GM12878 (cell line): ENCODE data around the gene CDK5R1. TPM values are rescaled to one million over a fixed set of nuclear protein-coding genes. Genes with fewer than 3 reads are reported as not detected.
A peak's percentile ranks its signal among the peaks of the same experiment; 100 is the strongest.

Source experiments
- ATAC-seq: fragments of 200-7000 bp; cut with Tn5 transposase; 3 replicates; pipeline ENCODE4 v1.9.1; 2020; ENCODE audit warnings: mild to moderate bottlenecking, moderate library complexity
- BruUV-seq: library from RNA; stranded (reverse); fragments of 400-500 nt; replicated peaks from 2 replicates; lab custom pipeline; 2021; lab: Mats Ljungman, UMichigan
- CTCF ChIA-PET: fragments of 300-600 bp; sonication (Branson Sonifier 250); formaldehyde crosslinking; extraction: SDS; loops from one replicate; lab custom pipeline; 2021; ENCODE audit warnings: inconsistent platforms; lab: Yijun Ruan, JAX
- POLR2A ChIA-PET: fragments of 350-600 bp; formaldehyde crosslinking; extraction: SDS; loops from one replicate; lab custom pipeline; 2021; ENCODE audit warnings: inconsistent platforms; lab: Charles Lee
- RAD21 ChIA-PET: fragments of 300-600 bp; sonication (Branson Sonifier 250); formaldehyde crosslinking; loops from one replicate; lab custom pipeline; 2023; ENCODE audit warnings: antibody characterized with exemption; ENCODE audit not compliant: unreplicated experiment; lab: Charles Lee
- SMC1A ChIA-PET: fragments of 300-600 bp; sonication (Branson Sonifier 250); formaldehyde crosslinking; loops from one replicate; lab custom pipeline; 2023; ENCODE audit not compliant: unreplicated experiment, uncharacterized antibody; lab: Charles Lee
- DNase-seq: peaks from one replicate; pipeline ENCODE4 v3.0.0-alpha.2; 2011; ENCODE audit warnings: low read depth, low spot score
- FAIRE-seq: peaks from 3 replicates; lab custom pipeline; 2011; peaks lifted over from hg19 to GRCh38; lab: Jason Lieb, UNC
- H2AFZ ChIP-seq: 2 replicates; pipeline ENCODE4 v1.6.0; 2011; ENCODE audit warnings: low read depth, low read length, control low read depth; ENCODE audit not compliant: control insufficient read depth
- H3K27ac ChIP-seq: 2 replicates; pipeline ENCODE4 v1.5.1; 2011; ENCODE audit warnings: control low read depth; ENCODE audit not compliant: control insufficient read depth, insufficient read depth
- H3K27me3 ChIP-seq, 2 experiments: replicated peaks in 1 of 2; 2 replicates each; pipeline versions ENCODE4 v1.6.0 to v1.6.1; 2011; ENCODE audit warnings: low read length in 1 of 2; ENCODE audit not compliant: control insufficient read depth in 2 of 2, insufficient read depth in 2 of 2
- H3K36me3 ChIP-seq, 2 experiments: 2 replicates each; pipeline ENCODE4 v1.5.1; 2011; ENCODE audit warnings: low read length in 1 of 2; ENCODE audit not compliant: control insufficient read depth in 2 of 2, insufficient read depth in 2 of 2
- H3K4me1 ChIP-seq: 2 replicates; pipeline ENCODE4 v1.6.1; 2011; ENCODE audit warnings: mild to moderate bottlenecking, low read length, moderate library complexity, mixed read lengths; ENCODE audit not compliant: control insufficient read depth, insufficient read depth
- H3K4me2 ChIP-seq: 2 replicates; pipeline ENCODE4 v1.6.0; 2011; ENCODE audit warnings: control low read depth; ENCODE audit not compliant: control insufficient read depth, insufficient read depth
- H3K4me3 ChIP-seq: fragments of 200-600 bp; sonication (generic); 2 replicates; pipeline ENCODE4 v1.5.1; 2016
- H3K79me2 ChIP-seq: 2 replicates; pipeline ENCODE4 v1.6.0; 2011; ENCODE audit warnings: low read length; ENCODE audit not compliant: control insufficient read depth, insufficient read depth
- H3K9ac ChIP-seq: 2 replicates; pipeline ENCODE4 v1.8.0; 2011; ENCODE audit warnings: low read length, control low read depth, mixed read lengths; ENCODE audit not compliant: control insufficient read depth, insufficient read depth
- H3K9me3 ChIP-seq: replicated peaks from 3 replicates; pipeline ENCODE4 v1.5.1; 2011; ENCODE audit warnings: mild to moderate bottlenecking, low read length; ENCODE audit not compliant: control insufficient read depth, insufficient read depth
- H4K20me1 ChIP-seq: 2 replicates; pipeline ENCODE4 v1.6.0; 2011; ENCODE audit not compliant: control insufficient read depth, insufficient read depth
- BHLHE40 ChIP-seq, 2 experiments: fragments of 450-650 bp in 1 of 2; IDR thresholded peaks; 2 replicates each; pipeline ENCODE4 v1.6.1; 2011 to 2017; ENCODE audit warnings: low read depth in 2 of 2, borderline replicate concordance in 1 of 2, improper control_type of control experiment in 1 of 2, low read length in 1 of 2, mild to moderate bottlenecking in 1 of 2
- CHD2 ChIP-seq: IDR thresholded peaks from 2 replicates; pipeline ENCODE4 v1.6.1; 2011; ENCODE audit warnings: low read depth, low read length, improper control_type of control experiment, borderline replicate concordance
- CREB1 ChIP-seq: IDR thresholded peaks from 2 replicates; pipeline ENCODE4 v1.6.1; 2012; ENCODE audit warnings: low read depth, mild to moderate bottlenecking, inconsistent platforms
- MEF2A ChIP-seq: IDR thresholded peaks from 2 replicates; pipeline ENCODE4 v1.6.1; 2011; ENCODE audit warnings: low read depth, mild to moderate bottlenecking, low read length, moderate library complexity; ENCODE audit not compliant: insufficient read depth
- MXI1 ChIP-seq: fragments of 150-350 bp; IDR thresholded peaks from 2 replicates; pipeline ENCODE4 v1.6.1; 2011; ENCODE audit warnings: low read depth, mild to moderate bottlenecking, inconsistent platforms, low read length, improper control_type of control experiment
- NFIC ChIP-seq: IDR thresholded peaks from 2 replicates; pipeline ENCODE4 v1.6.1; 2012; ENCODE audit warnings: low read depth, mild to moderate bottlenecking, inconsistent platforms, low read length, moderate library complexity
- NKRF ChIP-seq: fragments of 450-650 bp; conservative IDR thresholded peaks from 2 replicates; pipeline ENCODE4 v1.6.1; 2017; ENCODE audit warnings: mild to moderate bottlenecking, moderate library complexity
- NR2F1 ChIP-seq: fragments of 450-650 bp; conservative IDR thresholded peaks from 2 replicates; pipeline ENCODE4 v1.6.1; 2017; ENCODE audit warnings: mild to moderate bottlenecking
- POLR2AphosphoS2 ChIP-seq: IDR thresholded peaks from 2 replicates; pipeline ENCODE4 v1.6.1; 2011; ENCODE audit warnings: low read depth, mild to moderate bottlenecking, low read length, improper control_type of control experiment, moderate library complexity
- POLR2AphosphoS5 ChIP-seq: IDR thresholded peaks from 2 replicates; pipeline ENCODE4 v1.6.1; 2011; ENCODE audit warnings: mild to moderate bottlenecking, low read length, inconsistent platforms
- POU2F2 ChIP-seq: IDR thresholded peaks from 3 replicates; pipeline ENCODE4 v1.6.1; 2011; ENCODE audit warnings: low read depth, mild to moderate bottlenecking, low read length, borderline replicate concordance
- RFX5 ChIP-seq: IDR thresholded peaks from 2 replicates; pipeline ENCODE4 v1.6.1; 2011; ENCODE audit warnings: low read depth, low read length, improper control_type of control experiment
- STAT1 ChIP-seq: fragments of 450-650 bp; conservative IDR thresholded peaks from 2 replicates; pipeline ENCODE4 v1.6.1; 2014; ENCODE audit warnings: antibody characterized with exemption, mild to moderate bottlenecking
- WRNIP1 ChIP-seq: IDR thresholded peaks from 2 replicates; pipeline ENCODE4 v1.6.1; 2011; ENCODE audit warnings: low read depth, low read length, improper control_type of control experiment, borderline replicate concordance
- ZNF687 ChIP-seq: fragments of 450-650 bp; IDR thresholded peaks from 2 replicates; pipeline ENCODE4 v1.6.1; 2017; ENCODE audit warnings: mild to moderate bottlenecking, moderate library complexity
- WGBS: methylation state at CpG from one replicate; pipeline ENCODE4 v1.1.6; 2016; ENCODE audit warnings: low lambda C conversion rate; ENCODE audit not compliant: insufficient replicate concordance, insufficient coverage; ENCODE audit errors: missing lambda C conversion rate; 5-methylcytosine and 5-hydroxymethylcytosine counted together
- in situ Hi-C: fragments of 300-500 bp; cut with MboI; formaldehyde crosslinking; loops from 9 replicates; pipeline ENCODE4 v1.14.3; 2018; ENCODE audit warnings: mixed read lengths
- intact Hi-C: fragments of 100-400 bp; cut with micrococcal nuclease; formaldehyde crosslinking; loops from one replicate; pipeline ENCODE4 v1.14.2; 2022; ENCODE audit not compliant: unreplicated experiment
- polyA plus RNA-seq, 11 experiments: library from polyadenylated mRNA; depleted of rRNA in 4 of 11; unstranded in 6 of 11; stranded (reverse) in 5 of 11; fragments of >200 nt; fragmentation: Nextera tagmentation in 4 of 11; fragmentation: Illumina TruSeq in 1 of 11; extraction: Ambion mirVana in 4 of 11; extraction: Trizol in 1 of 11; gene quantifications; 1 replicate in 1 of 11; 2 replicates in 10 of 11; pipeline versions ENCODE4 v1.2.1 to v1.2.3, GENCODE V29; 2011 to 2016; ENCODE audit warnings: inconsistent platforms in 2 of 11, missing spikeins in 2 of 11, low read depth in 1 of 11
- total RNA-seq, 4 experiments: library from RNA; depleted of rRNA in 3 of 4; stranded (reverse); fragments of >200 nt in 3 of 4; fragmentation: Illumina TruSeq in 1 of 4; extraction: Trizol in 1 of 4; gene quantifications; 2 replicates each; pipeline versions ENCODE4 v1.2.1 to v1.2.3, GENCODE V29; 2013 to 2021

CDK5R1 gene
- total and polyA plus RNA-seq, 10 of the 15 experiments (the other 5 are each of a cell fraction or from before 2014, with no cell fraction given) = 1.1 to 28.3 (median 12.2) TPM

- H4K20me1 ChIP-seq = no peaks in the 10 kb centered on the region
- peak overlapping the region; percentile 79 for H3K9ac ChIP-seq
- peak overlapping the region; percentile 92 for H3K4me3 ChIP-seq
- peaks cover 28% of the 10 kb centered on the region for H3K4me1 ChIP-seq
- in situ Hi-C loops (no loop called here), intact Hi-C loops (loop anchor here (1.0 kb wide), 1 partner anchor 35 kb away; no protein-coding TSS in a partner anchor)
- no peak overlapping the region for H2AFZ ChIP-seq
- H3K9me3 ChIP-seq = no peaks in the 10 kb centered on the region
- DNase-seq (no peak), ATAC-seq (peak; percentile 3), FAIRE-seq (peak; percentile 23)
- peak overlapping the region; percentile 96 for H3K4me2 ChIP-seq
- peaks cover 49% of the 10 kb centered on the region for H3K79me2 ChIP-seq
- ChIA-PET RAD21 (interaction anchor here (0.7 to 16.4 kb wide), 18 partner anchors 12 to 387 kb away, joined by 3 to 543 read pairs (median 6); partner anchors contain the start of genes MYO1D and PSMD11), SMC1A (interaction anchor here (0.8 to 11.9 kb wide), 17 partner anchors 9 to 169 kb away, joined by 3 to 286 read pairs (median 7); partner anchors contain the start of gene PSMD11), CTCF (interaction anchor here (0.6 to 9.5 kb wide), 17 partner anchors 12 to 420 kb away, joined by 3 to 132 read pairs (median 6); no protein-coding TSS in a partner anchor), POLR2A (interaction anchor here (0.6 to 12.5 kb wide), 11 partner anchors 8 to 405 kb away, joined by 3 to 308 read pairs (median 6); no protein-coding TSS in a partner anchor)
- peak overlapping the region; percentile 81 for H3K27ac ChIP-seq
- BruUV-seq = TSS peak; percentile 59
- no peaks in the 10 kb centered on the region for H3K27me3 ChIP-seq
- 3% methylated on average over 10 of the region's 10 CpGs for WGBS
- peaks cover 10 to 15% of the 10 kb centered on the region in 2 experiments; a peak in 3 of 4 replicates for H3K36me3 ChIP-seq
- TF ChIP-seq RFX5 (no peak), NKRF (no peak), ZNF687 (peak; percentile 66), NR2F1 (0 out of 2 replicates have a peak, but pooled peaks have one; percentile 7), NFIC (peak; percentile 10; the same call in 1 of the 2 replicates), CHD2 (no peak), POU2F2 (0 out of 3 replicates have a peak, but pooled peaks have one; percentile 51), POLR2AphosphoS5 (peak; percentile 20), MXI1 (peak; percentile 55; the same call in 1 of the 2 replicates), MEF2A (0 out of 2 replicates have a peak, but pooled peaks have one; percentile 5), CREB1 (0 out of 2 replicates have a peak, but pooled peaks have one; percentile 16), POLR2AphosphoS2 (0 out of 2 replicates have a peak, but pooled peaks have one; percentile 42), WRNIP1 (no peak), BHLHE40 (IDR thresholded peaks at IDR 0.05; ENCODE audit: borderline replicate concordance in 1 of 2, low read depth in 2 of 2, low read length in 1 of 2) (peak in 1 of 2 experiments; percentile 36; a peak in 1 of 4 replicates), STAT1 (no peak)
- TF ChIP-seq, all 136 proteins: peak for 10
These were observed 2.7 kb downstream of the CDK5R1 start for GRCh38 chr17:32489320-32490100.
